ENCODE results near the gene SCGB1C1.

SCGB1C1 gene

GRCh38 chr11:205221-206001 is 12.5 kb downstream of the SCGB1C1 start:
- FAIRE-seq: no peak

- FAIRE-seq: no peak
These were observed 13.1 kb downstream of the SCGB1C1 start for GRCh38 chr11:206002-206384.

- no peak for FAIRE-seq
These were observed 13.8 kb downstream of the SCGB1C1 start for GRCh38 chr11:206526-207207.

GRCh38 chr11:207208-207862 is 14.5 kb downstream of the SCGB1C1 start, which contains the start of the genes BET1L and RIC8A:
Gene BET1L (minus strand): TSS chr11:207399. CDS start chr11:207321, 78 bp downstream.
Gene RIC8A (plus strand): TSS chr11:207708. CDS start chr11:208855, 1,147 bp downstream.
- FAIRE-seq: peak; percentile 99

- FAIRE-seq: no peak
These were observed 14.9 kb downstream of the SCGB1C1 start for GRCh38 chr11:207863-208180.

- no peak for FAIRE-seq
These were observed 15.5 kb downstream of the SCGB1C1 start for GRCh38 chr11:208181-208916.

- FAIRE-seq: no peak
These were observed 16.0 kb downstream of the SCGB1C1 start for GRCh38 chr11:208917-209260.

GRCh38 chr11:209275-210121 is 16.6 kb downstream of the SCGB1C1 start:
- no peak for FAIRE-seq

- no peak for FAIRE-seq
These were observed 17.4 kb downstream of the SCGB1C1 start for GRCh38 chr11:210122-210802.

GRCh38 chr11:210803-211180 is 17.9 kb downstream of the SCGB1C1 start:
- no peak for FAIRE-seq

- no peak for FAIRE-seq
These were observed 18.4 kb downstream of the SCGB1C1 start for GRCh38 chr11:211295-211694.

- FAIRE-seq: no peak
These were observed 18.9 kb downstream of the SCGB1C1 start for GRCh38 chr11:211741-212140.

- no peak for FAIRE-seq
These were observed 19.5 kb downstream of the SCGB1C1 start for GRCh38 chr11:212150-213100.

- no peak for FAIRE-seq
These were observed 20.2 kb downstream of the SCGB1C1 start for GRCh38 chr11:213111-213510.

- no peak for FAIRE-seq
These were observed 21.2 kb downstream of the SCGB1C1 start for GRCh38 chr11:214083-214482.

- FAIRE-seq: no peak
These were observed 22.7 kb downstream of the SCGB1C1 start for GRCh38 chr11:215581-216037.

- FAIRE-seq: no peak
These were observed 23.4 kb downstream of the SCGB1C1 start for GRCh38 chr11:216081-216974.

GRCh38 chr11:217704-218103 is 24.8 kb downstream of the SCGB1C1 start:
- no peak for FAIRE-seq

Data from G401.6 (cell line).